ENCODE data around the gene SRSF12.

SRSF12 gene

GRCh38 chr6:89139509-89140346 is 21.9 kb upstream of the SRSF12 start:
- ATAC-seq, result no peak
- TF ChIP-seq OSR1 (CRISPR knock-in tag; IDR thresholded peaks at IDR 0.05), result no peak
- no peak for TF ChIP-seq PATZ1 (CRISPR knock-in tag; IDR thresholded peaks at IDR 0.05; ENCODE audit: borderline replicate concordance)
- no peak for TF ChIP-seq CSDC2 (CRISPR knock-in tag; IDR thresholded peaks at IDR 0.05)
- TF ChIP-seq TOX (CRISPR knock-in tag; IDR thresholded peaks at IDR 0.05; ENCODE audit: borderline replicate concordance), result no peak
- no peak for TF ChIP-seq ZNF8 (CRISPR knock-in tag; IDR thresholded peaks at IDR 0.05)
- no peak for TF ChIP-seq TCF4 (CRISPR knock-in tag; IDR thresholded peaks at IDR 0.05; ENCODE audit: borderline replicate concordance)

- ATAC-seq, result no peak
- no peak for TF ChIP-seq RARB (CRISPR knock-in tag; IDR thresholded peaks at IDR 0.05)
- TF ChIP-seq ZNF8 (CRISPR knock-in tag; IDR thresholded peaks at IDR 0.05), result no peak
- TF ChIP-seq CREB5 (CRISPR knock-in tag; IDR thresholded peaks at IDR 0.05; ENCODE audit: low read depth), result no peak
- TF ChIP-seq BACH2 (CRISPR knock-in tag; IDR thresholded peaks at IDR 0.05; ENCODE audit: borderline replicate concordance), result no peak
- no peak for TF ChIP-seq POU6F1 (CRISPR knock-in tag; IDR thresholded peaks at IDR 0.05; ENCODE audit: borderline replicate concordance, low read depth)
- TF ChIP-seq ZC3H10 (CRISPR knock-in tag; IDR thresholded peaks at IDR 0.05), result no peak
These were observed 20.3 kb upstream of the SRSF12 start for GRCh38 chr6:89138173-89138572.

GRCh38 chr6:89134723-89135122 is 16.9 kb upstream of the SRSF12 start:
- no peak for ATAC-seq
- TF ChIP-seq PPARA (CRISPR knock-in tag; IDR thresholded peaks at IDR 0.05; ENCODE audit: borderline replicate concordance) (no peak), ZFP30 (CRISPR knock-in tag; IDR thresholded peaks at IDR 0.05) (no peak), POU6F1 (CRISPR knock-in tag; IDR thresholded peaks at IDR 0.05; ENCODE audit: borderline replicate concordance, low read depth) (no peak), ZNF70 (CRISPR knock-in tag; IDR thresholded peaks at IDR 0.05) (no peak), CSRNP3 (CRISPR knock-in tag; IDR thresholded peaks at IDR 0.05) (no peak), ZC3H10 (CRISPR knock-in tag; IDR thresholded peaks at IDR 0.05) (no peak), BACH2 (CRISPR knock-in tag; IDR thresholded peaks at IDR 0.05; ENCODE audit: borderline replicate concordance) (no peak), ARNTL (CRISPR knock-in tag; IDR thresholded peaks at IDR 0.05; ENCODE audit: borderline replicate concordance, low read depth) (no peak), ESRRG (CRISPR knock-in tag; IDR thresholded peaks at IDR 0.05) (no peak), ZFP3 (CRISPR knock-in tag; IDR thresholded peaks at IDR 0.05) (no peak), ZNF8 (CRISPR knock-in tag; IDR thresholded peaks at IDR 0.05) (no peak), OSR1 (CRISPR knock-in tag; IDR thresholded peaks at IDR 0.05) (no peak)

GRCh38 chr6:89133981-89134380 is 16.1 kb upstream of the SRSF12 start:
- ATAC-seq, result no peak
- TF ChIP-seq PPARA (CRISPR knock-in tag; IDR thresholded peaks at IDR 0.05; ENCODE audit: borderline replicate concordance), result no peak
- TF ChIP-seq ZFP3 (CRISPR knock-in tag; IDR thresholded peaks at IDR 0.05), result no peak
- no peak for TF ChIP-seq RARB (CRISPR knock-in tag; IDR thresholded peaks at IDR 0.05)
- TF ChIP-seq ZNF70 (CRISPR knock-in tag; IDR thresholded peaks at IDR 0.05), result no peak
- TF ChIP-seq OSR1 (CRISPR knock-in tag; IDR thresholded peaks at IDR 0.05), result no peak
- no peak for TF ChIP-seq ZFP30 (CRISPR knock-in tag; IDR thresholded peaks at IDR 0.05)
- TF ChIP-seq SNAI2 (CRISPR knock-in tag; IDR thresholded peaks at IDR 0.05), result no peak
- no peak for TF ChIP-seq ISL1 (CRISPR knock-in tag; IDR thresholded peaks at IDR 0.05)
- no peak for TF ChIP-seq POU6F1 (CRISPR knock-in tag; IDR thresholded peaks at IDR 0.05; ENCODE audit: borderline replicate concordance, low read depth)
- TF ChIP-seq CSRNP3 (CRISPR knock-in tag; IDR thresholded peaks at IDR 0.05), result no peak
- no peak for TF ChIP-seq GLIS3 (CRISPR knock-in tag; IDR thresholded peaks at IDR 0.05)
- no peak for TF ChIP-seq ZNF565 (CRISPR knock-in tag; conservative IDR thresholded peaks at IDR 0.05; ENCODE audit: low read depth)
- no peak for TF ChIP-seq TOX (CRISPR knock-in tag; IDR thresholded peaks at IDR 0.05; ENCODE audit: borderline replicate concordance)
- TF ChIP-seq ESRRG (CRISPR knock-in tag; IDR thresholded peaks at IDR 0.05), result no peak

Measured in SK-N-SH treated with all-trans-retinoic acid at 6 μM for 48 hours (cell line).